Measurements from ENCODE around the gene BMF. TPM values are rescaled to one million over a fixed set of nuclear protein-coding genes. Genes with fewer than 3 reads are reported as not detected.

BMF gene
- total RNA-seq, 2 experiments from 2014 or later, result 7.6 to 8.4 TPM

GRCh38 chr15:40043927-40044716 is 64.6 kb downstream of the BMF start:
- DNase-seq, result no peak
- no peak for ATAC-seq
- Mint-ChIP-seq H3K4me1 (peaks cover 68% of the 10 kb centered on the region), H3K36me3 (ENCODE audit: low read depth) (peaks cover 3% of the 10 kb centered on the region), H3K9me3 (ENCODE audit: low read depth) (no peaks in the 10 kb centered on the region), H3K27me3 (no peaks in the 10 kb centered on the region), H3K27ac (peak overlapping the region; percentile 47), H3K4me3 (no peak overlapping the region)
- intact Hi-C loops (cut with DNase I, micrococcal nuclease), result no loop called here
- CTCF ChIA-PET, result interaction anchor here (0.6 to 2.4 kb wide), 11 partner anchors 9 to 238 kb away, joined by 3 to 43 read pairs (median 4); partner anchors contain the start of genes ANKRD63 and BUB1B
- POLR2A ChIA-PET, result no interaction called here

- Mint-ChIP-seq H3K4me3 (no peak overlapping the region), H3K27ac (no peak overlapping the region), H3K4me1 (peaks cover 61% of the 10 kb centered on the region), H3K27me3 (no peaks in the 10 kb centered on the region), H3K36me3 (ENCODE audit: low read depth) (peaks cover 10% of the 10 kb centered on the region), H3K9me3 (ENCODE audit: low read depth) (no peaks in the 10 kb centered on the region)
- DNase-seq (no peak), ATAC-seq (no peak)
- CTCF ChIA-PET, result interaction anchor here (0.6 to 2.0 kb wide), 4 partner anchors 64 to 232 kb away, joined by 3 to 9 read pairs (median 5); no protein-coding TSS in a partner anchor
- POLR2A ChIA-PET, result no interaction called here
- intact Hi-C loops (cut with DNase I, micrococcal nuclease), result no loop called here
Observed at GRCh38 chr15:40042791-40043320, 65.8 kb downstream of the BMF start.

- POLR2A ChIA-PET, result no interaction called here
- no peaks in the 10 kb centered on the region for H3K9me3 Mint-ChIP-seq (ENCODE audit: low read depth)
- CTCF ChIA-PET, result interaction anchor here (1.2 to 4.8 kb wide), 2 partner anchors 59 to 65 kb away, joined by 4 to 42 read pairs; no protein-coding TSS in a partner anchor
- H3K36me3 Mint-ChIP-seq (ENCODE audit: low read depth), result peaks cover 28% of the 10 kb centered on the region
- H3K4me3 Mint-ChIP-seq, result peak overlapping the region; percentile 97
- no peaks in the 10 kb centered on the region for H3K27me3 Mint-ChIP-seq
- DNase-seq, result no peak
- intact Hi-C loops (cut with DNase I, micrococcal nuclease), result no loop called here
- ATAC-seq, result no peak
- H3K4me1 Mint-ChIP-seq, result peaks cover 59% of the 10 kb centered on the region
- peak overlapping the region; percentile 88 for H3K27ac Mint-ChIP-seq
Observed at GRCh38 chr15:40040770-40041169, 67.9 kb downstream of the BMF start.

GRCh38 chr15:40040293-40040635 is 68.4 kb downstream of the BMF start:
- no peak for DNase-seq
- POLR2A ChIA-PET, result interaction anchor here (0.9 to 1.2 kb wide), 2 partner anchors 107 to 121 kb away, joined by 3 to 5 read pairs; partner anchors contain the start of genes BUB1B and EIF2AK4
- no peaks in the 10 kb centered on the region for H3K9me3 Mint-ChIP-seq (ENCODE audit: low read depth)
- peaks cover 57% of the 10 kb centered on the region for H3K4me1 Mint-ChIP-seq
- intact Hi-C loops (cut with DNase I, micrococcal nuclease), result no loop called here
- H3K27me3 Mint-ChIP-seq, result no peaks in the 10 kb centered on the region
- CTCF ChIA-PET, result interaction anchor here (0.6 to 4.8 kb wide), 7 partner anchors 9 to 235 kb away, joined by 3 to 42 read pairs (median 4); no protein-coding TSS in a partner anchor
- H3K4me3 Mint-ChIP-seq, result peak overlapping the region; percentile 97
- H3K36me3 Mint-ChIP-seq (ENCODE audit: low read depth), result peaks cover 31% of the 10 kb centered on the region
- ATAC-seq, result no peak
- peak overlapping the region; percentile 88 for H3K27ac Mint-ChIP-seq

GRCh38 chr15:40038638-40039543 is 69.8 kb downstream of the BMF start, which contains the start of gene SRP14:
Gene SRP14 (minus strand): TSS chr15:40039181. CDS start chr15:40039116, 65 bp downstream.
- Mint-ChIP-seq H3K27ac (peak within 1 kb of the TSS; percentile 98), H3K27me3 (no peaks in the 10 kb centered on the region), H3K9me3 (ENCODE audit: low read depth) (no peaks in the 10 kb centered on the region), H3K36me3 (ENCODE audit: low read depth) (peaks cover 41% of the 10 kb centered on the region), H3K4me1 (peaks cover 49% of the 10 kb centered on the region), H3K4me3 (peak within 1 kb of the TSS; percentile 97)
- DNase-seq (peak; percentile 95), ATAC-seq (peak; percentile 96)
- CTCF ChIA-PET, result interaction anchor here (0.7 to 4.8 kb wide), 12 partner anchors 9 to 271 kb away, joined by 3 to 42 read pairs (median 4); no protein-coding TSS in a partner anchor
- POLR2A ChIA-PET, result interaction anchor here (0.7 to 1.2 kb wide), 5 partner anchors 35 to 123 kb away, joined by 3 to 5 read pairs (median 3); partner anchors contain the start of genes BUB1B and EIF2AK4
- intact Hi-C loops (cut with DNase I, micrococcal nuclease), result loop anchor here (1.0 to 5.0 kb wide), 13 partner anchors 8 to 344 kb away; partner anchors contain the start of genes FSIP1 (in 2 of the 2), BMF (in 1 of the 2), BUB1B (in 1 of the 2) and EIF2AK4 (in 1 of the 2)

GRCh38 chr15:40038275-40038637 is 70.4 kb downstream of the BMF start:
- H3K9me3 Mint-ChIP-seq (ENCODE audit: low read depth), result no peaks in the 10 kb centered on the region
- H3K27me3 Mint-ChIP-seq, result no peaks in the 10 kb centered on the region
- H3K4me3 Mint-ChIP-seq, result peak overlapping the region; percentile 97
- ATAC-seq, result no peak
- peak; percentile 34 for DNase-seq
- ChIA-PET POLR2A (interaction anchor here (0.6 to 1.2 kb wide), 2 partner anchors 37 to 123 kb away, joined by 4 to 6 read pairs; no protein-coding TSS in a partner anchor), CTCF (interaction anchor here (0.8 to 4.8 kb wide), 8 partner anchors 9 to 272 kb away, joined by 3 to 42 read pairs (median 6); no protein-coding TSS in a partner anchor)
- peak overlapping the region; percentile 98 for H3K27ac Mint-ChIP-seq
- H3K4me1 Mint-ChIP-seq, result peaks cover 49% of the 10 kb centered on the region
- intact Hi-C loops (cut with DNase I, micrococcal nuclease), result loop anchor here (2.0 to 5.0 kb wide), 5 partner anchors 103 to 345 kb away; partner anchors contain the start of genes BUB1B (in 1 of the 2), EIF2AK4 (in 1 of the 2), FSIP1 (in 1 of the 2) and GPR176 (in 1 of the 2)
- H3K36me3 Mint-ChIP-seq (ENCODE audit: low read depth), result peaks cover 41% of the 10 kb centered on the region

Other genes with a start within 250 kb of the BMF start
- gene GPR176, start 188.6 kb downstream of the BMF start, total RNA-seq, result under 1 TPM; 0.14 to 0.30 TPM
- gene EIF2AK4, start 174.8 kb downstream of the BMF start, total RNA-seq, result 10 to 100 TPM; 40.8 TPM
- 100 to 1,000 TPM; 124 to 157 TPM for gene SRP14, start 69.7 kb downstream of the BMF start, total RNA-seq
- 10 to 100 TPM; 95.3 to 99.5 TPM for gene BUB1B, start 52.2 kb upstream of the BMF start, total RNA-seq
- gene PAK6, start 130.2 kb upstream of the BMF start, total RNA-seq, result under 1 TPM; 0.30 to 0.53 TPM
- gene ANKRD63, start 174.2 kb upstream of the BMF start, total RNA-seq, result not detected
- 10 to 100 TPM; 67.9 to 86.8 TPM for gene PLCB2, start 199.1 kb upstream of the BMF start, total RNA-seq
- 10 to 100 TPM in 1 of 2 experiments, 1 to 10 TPM in 1; 9.9 to 11.2 TPM for gene INAFM2, start 214.8 kb upstream of the BMF start, total RNA-seq
- under 1 TPM; 0.65 to 0.98 TPM for gene CCDC9B, start 232.1 kb upstream of the BMF start, total RNA-seq
- not detected for gene PHGR1, start 242.2 kb upstream of the BMF start, total RNA-seq
- under 1 TPM; 0.02 to 0.04 TPM for gene DISP2, start 249.3 kb upstream of the BMF start, total RNA-seq

Data from activated CD4-positive, alpha-beta T cell treated with anti-CD3 and anti-CD28 coated beads for 36 hours (primary cell).